ENCODE measurements around the gene TSTD2.
"Not testable (repeated sequence)": the region's sequence is repeated elsewhere in the genome, so short reads cannot be mapped to it uniquely, and the experiment has no call there.

TSTD2 gene

GRCh38 chr9:97633859-97634490, 807 bp upstream of the TSTD2 start:
- H3K4me3 ChIP-seq (ENCODE audit: low read depth, low read length): peak overlapping the region; percentile 95
- DNase-seq (ENCODE audit: low read depth): no peak

- DNase-seq (ENCODE audit: low read depth): peak; percentile 48
- H3K4me3 ChIP-seq (ENCODE audit: low read depth, low read length): peak overlapping the region; percentile 95
These were observed 752 bp downstream of the TSTD2 start for GRCh38 chr9:97632248-97632984.

- DNase-seq (ENCODE audit: low read depth): no peak
- no peak overlapping the region for H3K4me3 ChIP-seq (ENCODE audit: low read depth, low read length)
These were observed 2.6 kb downstream of the TSTD2 start for GRCh38 chr9:97630591-97630990.

GRCh38 chr9:97629156-97629555, 4.0 kb downstream of the TSTD2 start:
- H3K4me3 ChIP-seq (ENCODE audit: low read depth, low read length): no peak overlapping the region
- no peak for DNase-seq (ENCODE audit: low read depth)

- DNase-seq (ENCODE audit: low read depth): no peak
- no peak overlapping the region for H3K4me3 ChIP-seq (ENCODE audit: low read depth, low read length)
These were observed 4.5 kb downstream of the TSTD2 start for GRCh38 chr9:97628668-97629067.

- no peak overlapping the region for H3K4me3 ChIP-seq (ENCODE audit: low read depth, low read length)
These were observed 5.5 kb downstream of the TSTD2 start for GRCh38 chr9:97627624-97628023.

GRCh38 chr9:97625620-97626019, 7.5 kb downstream of the TSTD2 start:
- DNase-seq (ENCODE audit: low read depth): no peak

More at GRCh38 chr9:97627624-97628023, 5.5 kb downstream of the TSTD2 start:
- no peak for DNase-seq (ENCODE audit: low read depth)

GRCh38 chr9:97623946-97624345, 9.2 kb downstream of the TSTD2 start:
- DNase-seq (ENCODE audit: low read depth): no peak

More at GRCh38 chr9:97625620-97626019, 7.5 kb downstream of the TSTD2 start:
- H3K4me3 ChIP-seq (ENCODE audit: low read depth, low read length): no peak overlapping the region

GRCh38 chr9:97622483-97622882, 10.7 kb downstream of the TSTD2 start:
- DNase-seq (ENCODE audit: low read depth); H3K4me3 ChIP-seq (ENCODE audit: low read depth, low read length): not testable (repeated sequence)

More at GRCh38 chr9:97623946-97624345, 9.2 kb downstream of the TSTD2 start:
- H3K4me3 ChIP-seq (ENCODE audit: low read depth, low read length): no peak overlapping the region

GRCh38 chr9:97620063-97620462, 13.1 kb downstream of the TSTD2 start:
- not testable (repeated sequence) for H3K4me3 ChIP-seq (ENCODE audit: low read depth, low read length); DNase-seq (ENCODE audit: low read depth)

- H3K4me3 ChIP-seq (ENCODE audit: low read depth, low read length): no peak overlapping the region
- DNase-seq (ENCODE audit: low read depth): no peak
These were observed 15.2 kb downstream of the TSTD2 start for GRCh38 chr9:97617939-97618416.

- no peak for DNase-seq (ENCODE audit: low read depth)
- no peak overlapping the region for H3K4me3 ChIP-seq (ENCODE audit: low read depth, low read length)
These were observed 17.6 kb downstream of the TSTD2 start for GRCh38 chr9:97615439-97616072.

GRCh38 chr9:97604901-97605645, 28.1 kb downstream of the TSTD2 start:
- no peak overlapping the region for H3K4me3 ChIP-seq (ENCODE audit: low read depth, low read length)
- DNase-seq (ENCODE audit: low read depth): no peak

GRCh38 chr9:97602430-97602829, 30.7 kb downstream of the TSTD2 start:
- no peak overlapping the region for H3K4me3 ChIP-seq (ENCODE audit: low read depth, low read length)

GRCh38 chr9:97601228-97601898, 31.8 kb downstream of the TSTD2 start:
- DNase-seq (ENCODE audit: low read depth): no peak
- no peak overlapping the region for H3K4me3 ChIP-seq (ENCODE audit: low read depth, low read length)

More at GRCh38 chr9:97602430-97602829, 30.7 kb downstream of the TSTD2 start:
- DNase-seq (ENCODE audit: low read depth): no peak

- no peak for DNase-seq (ENCODE audit: low read depth)
- H3K4me3 ChIP-seq (ENCODE audit: low read depth, low read length): no peak overlapping the region
These were observed 32.5 kb downstream of the TSTD2 start for GRCh38 chr9:97600531-97601227.

- no peak for DNase-seq (ENCODE audit: low read depth)
- no peak overlapping the region for H3K4me3 ChIP-seq (ENCODE audit: low read depth, low read length)
These were observed 33.8 kb downstream of the TSTD2 start for GRCh38 chr9:97599314-97599846.

Measured in skeletal muscle cell (primary cell).